ENCODE measurements around the gene MPZL1.
"Not testable (repeated sequence)": the region's sequence is repeated elsewhere in the genome, so short reads cannot be mapped to it uniquely, and the experiment has no call there.

The MPZL1 gene

GRCh38 chr1:167717351-167717750 is 4.4 kb upstream of the MPZL1 start:
- DNase-seq (ENCODE audit: extremely low read depth in 1 of 2, low read depth in 1 of 2): no peak

- no peak for DNase-seq (ENCODE audit: extremely low read depth in 1 of 2, low read depth in 1 of 2)
These were observed 2.7 kb upstream of the MPZL1 start for GRCh38 chr1:167718914-167719691.

- not testable (repeated sequence) for DNase-seq (ENCODE audit: extremely low read depth in 1 of 2, low read depth in 1 of 2)
These were observed 1.9 kb upstream of the MPZL1 start for GRCh38 chr1:167719715-167720421.

- no peak for DNase-seq (ENCODE audit: extremely low read depth in 1 of 2, low read depth in 1 of 2)
These were observed 691 bp upstream of the MPZL1 start for GRCh38 chr1:167720965-167721616.

- DNase-seq (ENCODE audit: extremely low read depth in 1 of 2, low read depth in 1 of 2): no peak
These were observed 529 bp downstream of the MPZL1 start for GRCh38 chr1:167722152-167722869.

- no peak for DNase-seq (ENCODE audit: extremely low read depth in 1 of 2, low read depth in 1 of 2)
These were observed 1.1 kb downstream of the MPZL1 start for GRCh38 chr1:167722870-167723251.

- DNase-seq (ENCODE audit: extremely low read depth in 1 of 2, low read depth in 1 of 2): no peak
These were observed 2.0 kb downstream of the MPZL1 start for GRCh38 chr1:167723707-167724323.

GRCh38 chr1:167726008-167726407 is 4.2 kb downstream of the MPZL1 start:
- DNase-seq (ENCODE audit: extremely low read depth in 1 of 2, low read depth in 1 of 2): no peak

- DNase-seq (ENCODE audit: extremely low read depth in 1 of 2, low read depth in 1 of 2): no peak
These were observed 7.1 kb downstream of the MPZL1 start for GRCh38 chr1:167728818-167729410.

- no peak for DNase-seq (ENCODE audit: extremely low read depth in 1 of 2, low read depth in 1 of 2)
These were observed 12.4 kb downstream of the MPZL1 start for GRCh38 chr1:167734227-167734626.

- no peak for DNase-seq (ENCODE audit: extremely low read depth in 1 of 2, low read depth in 1 of 2)
These were observed 13.1 kb downstream of the MPZL1 start for GRCh38 chr1:167734841-167735240.

GRCh38 chr1:167737169-167737568 is 15.4 kb downstream of the MPZL1 start:
- no peak for DNase-seq (ENCODE audit: extremely low read depth in 1 of 2, low read depth in 1 of 2)

- DNase-seq (ENCODE audit: extremely low read depth in 1 of 2, low read depth in 1 of 2): no peak
These were observed 16.4 kb downstream of the MPZL1 start for GRCh38 chr1:167738158-167738557.

GRCh38 chr1:167739752-167740151 is 18.0 kb downstream of the MPZL1 start:
- DNase-seq (ENCODE audit: extremely low read depth in 1 of 2, low read depth in 1 of 2): no peak

- not testable (repeated sequence) for DNase-seq (ENCODE audit: extremely low read depth in 1 of 2, low read depth in 1 of 2)
These were observed 19.3 kb downstream of the MPZL1 start for GRCh38 chr1:167741103-167741502.

GRCh38 chr1:167742392-167743057 is 20.7 kb downstream of the MPZL1 start:
- not testable (repeated sequence) for DNase-seq (ENCODE audit: extremely low read depth in 1 of 2, low read depth in 1 of 2)

GRCh38 chr1:167744901-167745300 is 23.1 kb downstream of the MPZL1 start:
- no peak for DNase-seq (ENCODE audit: extremely low read depth in 1 of 2, low read depth in 1 of 2)

- no peak for DNase-seq (ENCODE audit: extremely low read depth in 1 of 2, low read depth in 1 of 2)
These were observed 24.4 kb downstream of the MPZL1 start for GRCh38 chr1:167746013-167746672.

GRCh38 chr1:167746988-167747655 is 25.3 kb downstream of the MPZL1 start:
- DNase-seq (ENCODE audit: extremely low read depth in 1 of 2, low read depth in 1 of 2): no peak

Data from stimulated activated CD8-positive, alpha-beta memory T cell treated with anti-CD3 and anti-CD28 coated beads, Interleukin-7, amount 100 ng/mL, for 48 hours (primary cell).